Measurements from ENCODE around the gene ARHGAP22. TPM values are rescaled to one million over a fixed set of nuclear protein-coding genes. Genes with fewer than 3 reads are reported as not detected.

The ARHGAP22 gene
- total RNA-seq, 1 donor: 45.6 TPM

DNA sequence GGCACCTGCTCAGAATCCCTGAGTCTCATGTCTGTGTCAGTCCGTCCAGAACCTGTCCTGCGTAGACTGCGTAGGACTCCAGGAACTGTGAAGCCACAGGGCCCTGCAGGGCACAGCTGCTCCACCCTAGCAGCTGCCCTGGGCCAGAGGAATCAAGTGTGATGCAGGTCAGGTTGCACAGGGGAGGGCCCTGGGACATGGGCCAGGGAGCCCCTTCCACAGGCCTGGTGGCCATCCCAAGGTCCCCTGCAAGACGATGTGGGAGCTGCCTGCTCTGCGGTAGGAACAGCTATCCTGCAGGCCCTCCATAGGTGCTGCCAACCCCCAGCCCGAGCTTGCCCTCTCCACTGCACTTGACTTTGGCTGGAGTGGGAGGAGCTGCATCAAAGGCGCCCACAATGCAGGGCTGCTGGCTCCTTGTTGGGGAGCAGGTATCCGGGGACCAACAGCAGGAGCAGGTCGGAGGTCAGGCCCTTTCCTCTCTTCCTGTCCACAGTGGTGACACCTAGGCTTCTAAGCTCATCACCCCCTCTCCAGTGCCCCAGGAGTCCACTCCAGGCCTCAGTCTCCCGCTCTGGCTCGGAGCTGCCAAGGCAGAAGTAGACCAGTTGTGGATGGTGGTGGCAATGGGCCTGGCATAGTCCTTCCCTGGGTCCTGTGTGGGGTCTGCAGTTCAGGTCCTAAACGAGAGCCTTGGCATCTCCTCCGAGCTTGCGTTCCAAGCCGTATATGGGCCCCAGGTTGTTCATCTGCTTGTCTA lies 149.3 kb downstream of the ARHGAP22 start:
- Histone ChIP-seq H3K4me2 (ENCODE audit: insufficient read depth, low read length) (no peak overlapping the region), H4K20me1 (ENCODE audit: insufficient read depth, low read length) (peaks cover 30% of the 10 kb centered on the region), H2AFZ (ENCODE audit: low read length) (no peak overlapping the region), H3K27ac (ENCODE audit: low read depth, low read length) (no peak overlapping the region), H3K79me2 (ENCODE audit: insufficient read depth, low read length) (peaks cover 82% of the 10 kb centered on the region), H3K27me3 (ENCODE audit: insufficient read depth, low read length) (no peaks in the 10 kb centered on the region), H3K36me3 (ENCODE audit: insufficient read depth, low read length) (peaks cover 32% of the 10 kb centered on the region), H3K4me1 (ENCODE audit: insufficient read depth, low read length) (no peaks in the 10 kb centered on the region), H3K4me3 (ENCODE audit: insufficient read depth, low read length) (no peak overlapping the region), H3K9me3 (ENCODE audit: low read depth, low read length) (no peaks in the 10 kb centered on the region)
- TF ChIP-seq, protein P1, sequence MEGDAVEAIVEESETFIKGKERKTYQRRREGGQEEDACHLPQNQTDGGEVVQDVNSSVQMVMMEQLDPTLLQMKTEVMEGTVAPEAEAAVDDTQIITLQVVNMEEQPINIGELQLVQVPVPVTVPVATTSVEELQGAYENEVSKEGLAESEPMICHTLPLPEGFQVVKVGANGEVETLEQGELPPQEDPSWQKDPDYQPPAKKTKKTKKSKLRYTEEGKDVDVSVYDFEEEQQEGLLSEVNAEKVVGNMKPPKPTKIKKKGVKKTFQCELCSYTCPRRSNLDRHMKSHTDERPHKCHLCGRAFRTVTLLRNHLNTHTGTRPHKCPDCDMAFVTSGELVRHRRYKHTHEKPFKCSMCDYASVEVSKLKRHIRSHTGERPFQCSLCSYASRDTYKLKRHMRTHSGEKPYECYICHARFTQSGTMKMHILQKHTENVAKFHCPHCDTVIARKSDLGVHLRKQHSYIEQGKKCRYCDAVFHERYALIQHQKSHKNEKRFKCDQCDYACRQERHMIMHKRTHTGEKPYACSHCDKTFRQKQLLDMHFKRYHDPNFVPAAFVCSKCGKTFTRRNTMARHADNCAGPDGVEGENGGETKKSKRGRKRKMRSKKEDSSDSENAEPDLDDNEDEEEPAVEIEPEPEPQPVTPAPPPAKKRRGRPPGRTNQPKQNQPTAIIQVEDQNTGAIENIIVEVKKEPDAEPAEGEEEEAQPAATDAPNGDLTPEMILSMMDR (IDR thresholded peaks at IDR 0.05; ENCODE audit: extremely low read depth, low read depth, low read length): no peak
- peak; percentile 85 for DNase-seq (ENCODE audit: insufficient read length, low spot score, missing footprints)

DNA sequence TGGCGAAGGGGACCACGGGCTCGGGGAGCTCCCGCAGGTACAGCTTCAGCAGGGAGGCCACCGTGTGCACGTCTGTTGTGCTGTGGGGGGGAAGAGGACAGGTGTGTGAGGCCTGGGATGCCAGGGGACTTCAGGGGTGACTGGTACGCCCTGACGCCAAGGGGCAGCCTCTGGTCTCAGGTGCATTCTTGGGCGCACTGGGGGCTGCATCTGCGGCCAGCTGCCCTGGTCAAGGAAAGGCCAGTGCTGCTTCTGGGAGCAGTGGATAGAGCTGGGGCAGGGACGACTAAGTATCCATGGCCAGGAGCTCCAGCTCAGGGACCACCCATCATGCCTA lies 149.8 kb downstream of the ARHGAP22 start:
- H3K9me3 ChIP-seq (ENCODE audit: low read depth, low read length): no peaks in the 10 kb centered on the region
- peaks cover 81% of the 10 kb centered on the region for H3K79me2 ChIP-seq (ENCODE audit: insufficient read depth, low read length)
- H2AFZ ChIP-seq (ENCODE audit: low read length): no peak overlapping the region
- peaks cover 37% of the 10 kb centered on the region for H3K36me3 ChIP-seq (ENCODE audit: insufficient read depth, low read length)
- peaks cover 27% of the 10 kb centered on the region for H4K20me1 ChIP-seq (ENCODE audit: insufficient read depth, low read length)
- H3K4me3 ChIP-seq (ENCODE audit: insufficient read depth, low read length): no peak overlapping the region
- no peak for DNase-seq (ENCODE audit: insufficient read length, low spot score, missing footprints)
- no peak overlapping the region for H3K4me2 ChIP-seq (ENCODE audit: insufficient read depth, low read length)
- H3K4me1 ChIP-seq (ENCODE audit: insufficient read depth, low read length): peaks cover 2% of the 10 kb centered on the region
- H3K27ac ChIP-seq (ENCODE audit: low read depth, low read length): no peak overlapping the region
- H3K27me3 ChIP-seq (ENCODE audit: insufficient read depth, low read length): no peaks in the 10 kb centered on the region
- TF ChIP-seq, protein P1 (IDR thresholded peaks at IDR 0.05; ENCODE audit: extremely low read depth, low read depth, low read length): no peak

DNA sequence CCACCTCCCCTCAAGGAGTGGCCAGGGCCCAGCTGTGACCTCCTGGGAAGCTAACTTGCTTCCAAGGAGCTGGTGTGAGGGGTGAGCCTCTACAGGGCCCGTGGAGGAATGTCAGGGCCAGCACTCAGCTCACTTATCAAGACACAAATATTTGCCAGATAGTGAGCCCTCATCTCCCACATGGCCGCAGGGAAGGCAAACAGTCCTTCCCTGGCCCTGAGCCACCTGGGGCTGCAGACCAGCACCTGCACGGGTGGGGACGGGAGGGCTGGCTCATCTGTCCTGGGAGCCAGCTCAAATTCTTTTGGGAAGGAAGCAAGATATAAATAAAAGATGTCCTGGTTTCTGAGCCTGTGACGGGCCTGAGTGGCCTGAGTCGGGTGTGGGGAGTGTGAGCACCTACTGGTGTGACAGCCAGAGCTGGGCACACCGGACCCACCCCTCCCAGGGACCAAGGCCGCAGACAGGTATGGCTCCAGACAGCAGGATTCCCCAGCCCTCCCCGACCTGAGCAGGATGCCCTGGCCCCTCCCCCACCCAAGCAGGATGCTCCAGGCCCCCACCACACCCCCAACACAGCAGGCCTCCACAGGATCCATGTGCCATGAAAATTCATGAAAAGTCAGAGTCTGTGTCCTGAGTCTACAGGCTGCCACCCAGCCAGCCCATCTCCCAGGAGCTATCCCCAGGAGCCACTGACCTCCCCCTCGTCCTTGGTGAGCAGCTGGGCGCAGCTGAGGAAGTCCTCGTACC lies 150.4 kb downstream of the ARHGAP22 start:
- no peak overlapping the region for H3K27ac ChIP-seq (ENCODE audit: low read depth, low read length)
- no peak overlapping the region for H3K4me2 ChIP-seq (ENCODE audit: insufficient read depth, low read length)
- DNase-seq (ENCODE audit: insufficient read length, low spot score, missing footprints): peak; percentile 85
- no peak overlapping the region for H2AFZ ChIP-seq (ENCODE audit: low read length)
- no peaks in the 10 kb centered on the region for H3K9me3 ChIP-seq (ENCODE audit: low read depth, low read length)
- no peaks in the 10 kb centered on the region for H3K27me3 ChIP-seq (ENCODE audit: insufficient read depth, low read length)
- TF ChIP-seq, protein P1 (IDR thresholded peaks at IDR 0.05; ENCODE audit: extremely low read depth, low read depth, low read length): no peak
- peaks cover 24% of the 10 kb centered on the region for H4K20me1 ChIP-seq (ENCODE audit: insufficient read depth, low read length)
- peaks cover 82% of the 10 kb centered on the region for H3K79me2 ChIP-seq (ENCODE audit: insufficient read depth, low read length)
- H3K4me3 ChIP-seq (ENCODE audit: insufficient read depth, low read length): no peak overlapping the region
- H3K36me3 ChIP-seq (ENCODE audit: insufficient read depth, low read length): peaks cover 43% of the 10 kb centered on the region
- peaks cover 3% of the 10 kb centered on the region for H3K4me1 ChIP-seq (ENCODE audit: insufficient read depth, low read length)
